NCI-H345 treated with DMSO at 0.1 percent for 48 hours (cell line): ENCODE results near the gene PDE2A.

Experiments used
- DNase-seq: peaks from one replicate; lab custom pipeline; 2025; ENCODE audit not compliant: unreplicated experiment; lab: John Stamatoyannopoulos, UW

The PDE2A gene

DNA sequence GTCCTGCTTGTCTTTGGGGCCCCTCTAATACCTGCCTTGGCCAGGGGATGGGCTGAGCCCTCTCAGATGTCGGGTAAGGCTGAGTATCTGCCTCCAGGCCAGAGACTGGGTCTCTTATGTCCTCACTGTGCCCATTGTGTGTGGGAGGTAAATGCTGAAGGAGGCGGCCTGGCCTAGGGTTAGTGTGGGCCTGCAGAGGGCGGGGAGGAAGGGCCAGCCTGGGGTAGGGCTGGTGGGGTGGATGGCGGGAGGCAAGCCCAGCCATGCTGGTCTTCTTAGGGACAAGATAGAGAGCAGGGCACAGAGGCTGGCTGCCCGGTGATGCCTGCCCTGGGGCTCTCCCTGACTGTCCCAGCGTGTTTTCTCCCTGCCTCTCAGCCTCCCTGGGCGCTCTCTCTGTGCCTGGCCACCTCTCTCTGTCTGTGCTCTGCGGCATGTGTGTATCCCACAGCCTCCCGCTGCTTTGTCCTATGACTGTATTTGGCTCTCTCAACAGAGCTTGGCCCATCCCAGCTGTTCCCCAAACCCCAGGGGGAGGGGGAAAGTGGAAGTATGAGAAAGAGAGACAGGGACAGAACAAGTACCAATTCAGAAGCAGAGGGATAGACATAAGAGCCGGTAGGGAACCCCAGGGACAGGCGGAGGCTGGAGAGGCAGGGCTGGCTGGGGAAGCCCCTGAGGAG, 57.0 kb downstream of the PDE2A start:
- DNase-seq = no peak

DNA sequence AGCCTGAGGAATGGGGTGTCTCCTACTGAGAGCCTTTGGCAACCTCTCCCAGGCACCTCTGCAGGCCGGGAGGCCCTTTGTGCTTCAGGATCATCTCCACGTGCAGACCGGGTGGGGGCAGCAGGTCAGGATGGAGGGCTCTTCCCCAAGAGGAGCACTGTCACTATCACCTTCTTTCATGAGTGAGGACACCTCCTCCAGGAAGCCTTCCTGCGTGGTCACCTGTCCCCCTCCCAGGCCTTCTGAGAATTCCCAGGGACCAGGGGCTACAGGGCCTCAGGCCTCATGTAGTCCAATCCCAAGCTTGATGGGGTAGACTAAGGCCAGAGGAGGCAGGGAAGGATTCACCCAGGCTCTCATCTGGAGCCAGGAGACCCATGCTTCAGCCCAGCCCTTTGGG, 57.6 kb downstream of the PDE2A start:
- no peak for DNase-seq

DNA sequence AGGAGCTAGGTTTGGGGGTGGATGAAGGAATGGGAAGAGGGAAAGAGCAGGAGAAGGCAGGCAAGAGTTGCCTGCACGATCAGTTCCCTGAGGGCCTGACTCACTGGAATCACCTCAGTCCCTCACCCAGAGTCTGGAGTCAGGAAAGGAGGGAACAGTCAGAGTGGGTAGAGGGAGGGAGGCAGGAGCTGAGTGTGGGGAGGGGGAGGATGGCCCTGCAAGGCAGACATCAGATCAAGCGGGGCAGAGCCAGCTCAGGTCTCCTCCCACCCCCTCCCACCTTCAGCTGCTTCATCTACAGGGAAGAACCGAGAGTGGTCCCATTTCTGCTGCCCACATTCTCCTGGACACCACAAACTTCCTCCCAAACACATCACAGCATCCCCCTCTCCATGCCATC, 58.9 kb downstream of the PDE2A start:
- no peak for DNase-seq

DNA sequence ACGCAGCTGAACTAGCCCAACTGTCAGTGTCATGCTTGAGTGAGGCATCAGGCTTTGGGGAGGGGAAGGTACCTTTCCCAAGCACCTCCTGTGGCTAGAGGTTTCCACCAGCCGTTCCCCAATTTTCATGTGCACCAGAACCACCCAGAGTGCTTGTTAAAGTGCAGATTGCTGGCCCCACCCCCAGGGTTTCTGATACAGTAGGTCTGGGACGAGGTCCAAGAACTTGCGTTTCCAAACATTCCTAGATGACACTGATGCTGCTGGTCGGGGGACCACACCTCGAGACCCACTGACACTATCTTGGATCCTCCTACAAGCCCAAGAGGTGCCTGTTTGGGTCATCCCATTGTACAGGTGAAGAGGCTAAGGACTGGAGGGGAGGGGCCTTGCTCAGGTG, 59.8 kb downstream of the PDE2A start:
- DNase-seq = no peak

DNA sequence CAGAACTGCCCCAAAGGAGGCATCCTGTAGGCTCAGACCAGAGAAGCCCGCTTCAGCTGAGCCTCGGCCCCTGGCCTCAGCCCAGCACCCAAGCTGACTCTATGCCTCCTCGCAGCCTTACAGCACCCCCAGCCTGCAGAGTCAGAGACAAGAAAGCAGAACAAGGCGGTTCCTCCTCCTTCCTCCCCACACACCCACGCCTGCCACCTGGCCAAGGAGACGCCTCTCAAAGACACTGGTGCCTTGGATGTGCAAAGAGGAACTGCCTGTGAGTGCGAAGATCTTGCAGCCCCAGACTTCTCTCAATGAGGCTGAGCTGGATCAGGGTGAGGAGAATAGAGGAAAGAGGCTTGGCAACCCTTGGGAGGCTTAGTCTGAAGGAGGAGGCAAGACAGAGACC, 60.2 kb downstream of the PDE2A start:
- no peak for DNase-seq

DNA sequence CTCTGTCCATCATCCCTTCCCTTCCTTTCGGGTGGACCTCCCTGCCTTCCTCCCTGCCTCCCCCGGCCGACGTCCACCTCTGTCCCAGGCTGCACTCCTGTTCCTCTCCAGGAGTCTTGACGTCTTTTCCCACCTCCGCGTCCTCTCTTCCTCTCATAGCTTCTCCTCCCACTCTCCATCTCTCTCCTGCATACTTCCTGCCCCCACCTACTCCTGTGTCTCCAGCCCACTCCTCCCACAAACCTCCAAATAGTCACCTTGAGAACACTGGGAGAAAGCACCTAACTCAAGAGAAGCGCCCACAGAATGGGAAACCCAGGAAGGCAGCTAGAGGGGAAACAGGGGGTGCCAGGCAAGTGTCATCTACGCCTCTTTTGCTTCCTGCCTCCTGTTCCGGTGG, 60.8 kb downstream of the PDE2A start:
- no peak for DNase-seq

DNA sequence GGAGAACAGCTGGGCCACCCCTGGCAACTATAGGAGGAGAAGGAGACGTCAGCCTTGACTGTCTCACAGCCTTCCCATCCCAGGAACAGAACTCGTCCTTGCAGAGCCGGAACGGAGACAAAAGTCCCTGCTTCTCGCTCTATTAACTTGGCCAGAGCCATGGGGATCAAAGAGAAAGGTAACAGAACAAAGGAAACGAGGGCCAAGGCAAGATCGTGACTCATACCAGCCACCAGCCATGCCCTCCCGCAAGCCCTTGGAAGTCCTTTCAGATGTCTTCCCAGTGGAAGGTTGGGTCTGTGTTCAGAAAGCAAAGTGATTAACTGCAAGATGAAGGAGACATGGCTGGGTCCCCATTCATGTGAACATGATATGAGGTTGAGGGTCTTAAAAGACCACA, 64.7 kb downstream of the PDE2A start:
- DNase-seq = no peak

DNA sequence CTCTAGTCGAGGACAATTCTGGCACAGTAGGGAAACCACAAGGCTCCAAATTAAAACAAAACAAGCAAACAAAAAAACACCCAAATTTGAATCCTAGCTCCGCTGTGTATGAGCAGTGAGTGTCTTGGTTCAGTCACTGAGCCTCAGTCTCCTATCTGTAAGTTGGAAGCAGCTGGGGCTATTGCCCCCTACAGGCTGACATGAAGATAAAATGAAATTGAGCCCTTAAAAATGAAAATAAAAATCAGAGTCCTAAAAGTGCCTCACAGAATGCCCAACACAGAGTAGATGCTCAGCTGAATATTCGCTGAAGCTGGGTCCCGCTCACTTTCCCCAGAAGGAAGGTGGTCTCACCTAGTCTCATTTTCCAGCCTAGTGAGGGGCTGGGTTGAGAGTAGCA, 65.2 kb downstream of the PDE2A start:
- no peak for DNase-seq

DNA sequence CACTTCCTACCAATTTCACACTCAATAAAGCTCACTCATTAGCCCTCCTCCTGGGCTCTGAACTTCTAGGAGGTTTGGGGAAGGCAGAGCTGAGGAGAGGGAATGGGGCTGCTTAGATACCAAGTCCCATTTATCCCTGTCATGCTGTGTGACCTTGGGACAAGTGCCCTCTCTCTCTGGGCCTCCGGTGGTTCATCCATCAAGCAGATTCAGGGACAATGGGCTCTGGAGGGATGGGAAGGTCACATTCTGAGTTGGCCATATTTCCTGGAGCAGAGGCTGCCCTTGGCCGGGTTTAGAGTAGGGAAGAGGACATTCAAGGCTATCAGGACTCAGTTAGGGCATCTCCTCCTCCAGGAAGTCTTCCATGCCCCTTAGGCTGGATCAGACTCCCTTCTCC, 66.7 kb downstream of the PDE2A start:
- DNase-seq = no peak

DNA sequence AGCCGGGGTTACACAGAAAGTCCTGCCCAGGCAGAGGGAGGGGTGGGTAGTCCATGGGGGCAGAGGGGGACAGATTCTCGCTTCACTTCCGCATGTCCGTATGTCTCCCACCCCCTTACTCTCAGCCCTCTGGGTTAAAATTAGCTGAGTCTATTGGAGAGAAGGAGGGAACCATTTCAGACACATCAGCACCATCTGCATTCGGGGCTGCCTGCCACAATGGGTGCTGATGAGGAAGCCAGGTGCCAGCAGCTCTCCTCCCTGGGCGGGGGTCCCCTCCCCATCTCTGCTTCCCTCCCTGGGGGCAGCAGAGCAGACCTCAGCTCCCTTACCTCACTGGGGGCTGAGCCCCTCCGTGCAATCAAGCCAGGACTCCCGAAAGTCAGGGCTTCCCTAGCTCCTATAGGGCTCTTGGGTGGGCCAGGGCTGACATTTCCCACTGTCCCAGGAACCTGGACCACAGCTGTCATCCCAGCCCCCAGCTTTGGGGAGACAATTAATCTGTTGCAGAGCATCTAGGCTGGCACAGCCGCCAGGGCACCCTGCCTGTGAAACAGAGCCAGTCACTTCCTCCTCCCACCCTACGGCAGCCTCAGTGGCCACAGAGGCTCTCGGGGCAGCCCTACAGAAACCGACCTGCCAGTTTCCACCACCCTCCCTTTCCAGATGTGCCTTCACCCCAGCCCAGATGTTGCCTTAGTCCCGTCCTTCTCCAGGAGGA, 67.3 kb downstream of the PDE2A start:
- DNase-seq = no peak

DNA sequence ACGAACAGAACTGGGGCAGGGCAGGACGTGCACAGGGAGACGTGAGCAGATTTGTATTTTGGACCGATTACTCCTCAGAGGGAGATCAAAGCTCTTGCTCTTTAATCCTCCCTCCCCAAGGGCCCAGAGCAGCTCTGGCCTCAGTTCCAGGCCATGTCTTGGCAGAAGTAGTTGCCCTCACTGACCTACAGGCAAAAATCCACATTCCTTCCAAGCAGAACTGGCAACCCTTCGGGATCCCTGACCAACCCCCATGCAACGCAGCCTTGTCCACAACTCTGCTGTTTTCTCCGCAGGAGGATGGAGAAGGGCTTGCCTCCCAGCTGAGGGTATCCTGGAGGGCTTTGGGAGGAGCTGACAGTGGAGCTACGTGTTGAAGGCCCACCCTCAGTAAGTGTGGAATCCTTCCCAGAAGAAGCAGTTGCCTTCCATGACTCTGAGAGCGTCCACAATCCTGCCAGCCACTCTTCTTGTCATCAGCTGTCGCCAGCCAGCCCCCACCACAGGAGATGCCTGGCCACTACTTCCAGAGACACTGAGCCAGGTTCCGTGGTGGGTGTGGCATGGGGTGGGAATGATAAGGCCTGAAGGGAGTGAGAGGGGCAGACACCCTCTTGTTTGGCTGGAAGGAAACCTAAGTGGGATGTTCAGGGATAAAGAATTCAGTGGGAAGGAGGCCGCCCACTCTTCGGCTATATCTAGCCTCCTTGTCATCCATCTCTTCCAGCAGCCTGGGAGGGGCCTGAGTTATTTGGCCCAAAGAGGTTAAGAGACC, 68.1 kb downstream of the PDE2A start:
- DNase-seq = no peak

DNA sequence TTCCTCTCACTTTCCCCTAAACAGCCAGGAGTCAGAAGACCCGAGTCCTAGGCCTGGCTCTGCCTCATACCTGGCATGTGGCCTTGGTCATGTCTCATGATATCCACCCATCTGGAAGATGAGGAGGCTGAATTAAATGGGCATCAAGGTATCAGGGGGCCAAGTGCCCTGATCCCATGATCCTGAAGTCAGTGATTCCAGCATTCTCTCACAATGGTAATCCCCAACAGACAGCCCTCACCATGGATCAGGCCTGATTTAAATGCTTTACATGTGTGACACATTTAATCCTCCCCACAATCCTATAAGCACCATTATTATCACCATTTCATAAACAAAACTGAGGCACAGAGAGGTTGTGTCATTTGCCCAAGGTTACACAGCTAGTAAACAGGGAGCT, 70.0 kb downstream of the PDE2A start:
- DNase-seq = no peak

DNA sequence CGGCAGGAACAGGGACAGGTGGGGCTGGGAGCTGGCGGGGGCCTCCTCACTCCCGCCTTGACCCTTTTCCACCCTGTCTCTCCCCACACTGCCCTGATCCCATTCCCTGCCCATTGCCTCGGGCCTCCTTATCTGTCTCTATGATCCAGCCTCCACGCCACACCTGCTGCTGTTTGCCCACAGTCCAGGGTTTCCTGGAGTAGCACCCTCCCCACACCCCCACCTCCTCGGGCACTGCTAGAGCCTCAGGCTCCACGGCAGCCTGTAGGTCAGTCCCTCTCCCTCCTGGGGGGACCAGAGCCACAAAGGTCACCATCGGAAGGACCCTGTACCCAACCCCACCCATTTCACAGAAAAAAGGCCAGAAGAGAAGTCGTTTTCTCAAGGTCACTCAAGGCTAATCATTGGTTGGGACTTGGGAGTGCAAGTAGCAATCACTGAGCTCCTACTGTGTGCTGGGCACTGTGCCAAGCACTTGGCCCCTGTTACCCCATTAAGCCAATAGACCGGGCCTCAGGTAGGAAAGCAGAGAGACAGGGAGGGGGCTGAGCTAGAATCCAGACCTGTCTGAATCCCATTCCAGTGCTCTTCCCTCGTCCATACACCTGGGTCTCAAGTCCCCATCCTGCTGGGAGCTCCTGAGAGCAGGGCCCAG, 71.8 kb downstream of the PDE2A start:
- no peak for DNase-seq

DNA sequence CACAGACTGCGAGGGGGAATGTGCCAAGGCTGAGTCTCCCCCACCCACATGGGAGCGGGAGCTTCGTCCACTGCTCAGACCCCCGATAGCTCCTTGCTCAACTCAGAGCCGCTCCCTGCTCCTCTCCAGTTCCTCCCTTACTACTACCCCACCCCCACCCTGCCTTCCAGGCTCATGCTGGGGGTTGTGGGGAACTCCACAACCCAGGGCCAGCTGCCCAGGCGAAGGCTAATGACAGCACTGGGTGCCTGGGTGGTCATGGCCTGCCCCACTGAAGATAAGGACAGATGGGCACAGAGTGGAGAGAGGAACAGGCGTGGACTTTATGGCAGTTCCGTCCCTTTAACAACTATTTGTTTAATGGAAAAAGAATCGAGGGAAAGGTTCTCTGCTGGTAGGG, 73.7 kb downstream of the PDE2A start:
- no peak for DNase-seq

DNA sequence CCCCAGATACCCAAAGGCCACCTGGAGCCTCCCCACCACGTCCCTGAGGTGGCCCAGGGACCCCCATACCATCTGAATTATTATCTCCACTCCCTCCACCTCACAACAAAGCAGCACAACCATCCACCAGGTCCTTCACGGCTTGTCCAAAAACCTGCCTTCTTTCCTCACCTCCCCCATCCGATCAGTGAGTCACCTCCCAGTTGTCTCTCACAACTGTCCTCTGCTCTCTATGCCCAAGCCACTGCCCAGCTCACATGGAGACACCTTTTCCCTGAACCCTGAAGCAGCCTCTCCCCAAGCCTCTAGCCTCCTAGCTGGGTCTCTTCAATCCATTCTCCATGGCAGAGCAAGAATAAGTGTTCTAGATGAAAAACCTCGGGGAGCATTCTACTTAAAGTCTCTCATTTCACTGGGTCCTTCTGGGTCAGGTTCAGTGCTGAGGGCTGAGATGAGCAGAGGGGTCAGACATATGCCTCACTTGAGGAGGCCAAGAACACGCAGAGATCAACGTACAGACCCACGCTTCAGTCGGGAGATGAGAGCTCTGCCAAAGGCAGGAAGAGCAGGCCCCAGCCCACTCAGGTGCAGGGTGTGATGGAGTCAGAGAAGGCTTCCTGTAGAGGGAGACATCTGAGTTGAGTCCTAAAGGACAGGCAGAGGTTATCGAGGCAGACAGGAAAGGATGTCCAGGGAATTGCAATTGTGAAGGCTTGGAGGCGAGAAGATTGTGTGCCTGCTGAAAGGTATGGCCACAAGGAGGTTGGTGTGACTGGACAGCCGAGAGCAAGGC, 74.7 kb downstream of the PDE2A start:
- DNase-seq = no peak

DNA sequence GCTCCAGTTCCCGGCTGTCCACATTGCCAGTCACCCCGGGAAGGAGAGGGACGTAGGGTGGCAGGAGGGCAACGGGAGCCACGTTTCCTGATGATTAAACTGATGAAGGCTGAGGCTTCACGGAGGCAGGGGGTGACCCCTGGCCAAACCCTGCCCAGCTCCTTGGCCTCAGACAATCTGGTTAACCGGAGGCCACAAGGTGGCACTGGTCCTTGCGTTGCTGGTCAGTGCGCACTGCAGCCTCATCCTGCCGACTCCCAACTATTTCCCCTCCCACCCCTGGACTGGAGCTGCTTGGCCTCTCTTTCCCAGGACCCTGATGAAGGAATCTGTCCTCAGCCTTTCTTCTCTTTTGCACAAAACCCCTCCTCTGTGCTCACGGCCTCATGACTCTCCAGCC, 75.3 kb downstream of the PDE2A start:
- no peak for DNase-seq

DNA sequence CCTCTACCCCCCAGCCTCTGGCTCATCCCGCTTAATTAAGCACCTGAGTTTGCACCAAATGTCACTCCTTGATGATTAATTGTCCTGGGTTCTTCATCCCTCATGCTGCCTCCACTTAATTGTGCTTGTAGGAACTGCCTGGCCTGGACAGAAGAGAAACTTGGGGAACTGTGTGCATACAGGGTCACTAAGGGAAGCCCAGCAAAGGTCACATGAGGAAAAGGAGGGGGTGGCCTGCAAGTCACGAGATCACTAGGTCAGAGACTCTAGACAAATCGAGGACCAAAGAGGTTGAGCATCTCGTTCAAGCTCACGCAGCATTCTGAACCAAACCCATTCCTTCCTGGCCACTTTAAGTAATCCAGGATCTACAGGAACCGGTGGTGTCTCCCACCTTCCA, 75.8 kb downstream of the PDE2A start:
- DNase-seq = no peak

DNA sequence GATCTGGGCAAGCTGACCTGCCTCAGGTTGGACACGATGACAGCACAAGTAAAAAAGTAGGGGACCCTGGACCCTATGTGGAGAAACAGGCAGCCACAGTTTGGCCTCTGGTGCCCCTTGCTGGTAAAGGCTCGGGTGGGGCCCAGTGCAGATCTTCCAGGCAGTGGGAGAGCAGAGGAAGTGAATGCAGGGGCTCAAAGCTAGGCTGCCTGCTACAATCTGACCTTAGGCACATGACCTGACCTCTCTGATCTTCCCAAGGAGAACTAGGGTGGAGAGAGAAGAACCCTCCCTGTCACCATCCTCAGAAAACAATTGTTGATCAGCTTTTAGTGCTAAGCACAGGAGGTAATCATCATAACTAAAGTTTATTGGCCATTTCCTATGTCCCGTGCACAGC, 76.5 kb downstream of the PDE2A start:
- no peak for DNase-seq

DNA sequence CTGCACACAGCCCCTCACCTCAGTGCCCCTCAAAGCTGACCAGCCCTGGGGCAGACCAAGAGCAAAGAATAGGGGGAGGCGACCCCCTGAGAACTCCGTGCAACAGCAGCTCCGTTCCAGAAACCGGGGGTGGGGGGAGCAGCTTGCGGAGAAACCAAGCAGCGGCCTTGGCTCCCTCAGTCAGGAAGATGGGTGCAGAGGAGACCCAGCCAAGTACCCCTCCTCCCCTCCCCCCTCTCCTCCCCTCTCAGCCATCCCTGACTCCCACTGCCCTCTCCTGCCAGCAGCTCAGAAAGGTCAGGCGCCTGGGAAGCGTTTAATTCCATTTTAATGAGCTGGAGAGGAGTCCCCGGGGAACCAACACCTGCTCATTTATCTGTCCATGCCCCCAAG, 78.9 kb downstream of the PDE2A start:
- no peak for DNase-seq

DNA sequence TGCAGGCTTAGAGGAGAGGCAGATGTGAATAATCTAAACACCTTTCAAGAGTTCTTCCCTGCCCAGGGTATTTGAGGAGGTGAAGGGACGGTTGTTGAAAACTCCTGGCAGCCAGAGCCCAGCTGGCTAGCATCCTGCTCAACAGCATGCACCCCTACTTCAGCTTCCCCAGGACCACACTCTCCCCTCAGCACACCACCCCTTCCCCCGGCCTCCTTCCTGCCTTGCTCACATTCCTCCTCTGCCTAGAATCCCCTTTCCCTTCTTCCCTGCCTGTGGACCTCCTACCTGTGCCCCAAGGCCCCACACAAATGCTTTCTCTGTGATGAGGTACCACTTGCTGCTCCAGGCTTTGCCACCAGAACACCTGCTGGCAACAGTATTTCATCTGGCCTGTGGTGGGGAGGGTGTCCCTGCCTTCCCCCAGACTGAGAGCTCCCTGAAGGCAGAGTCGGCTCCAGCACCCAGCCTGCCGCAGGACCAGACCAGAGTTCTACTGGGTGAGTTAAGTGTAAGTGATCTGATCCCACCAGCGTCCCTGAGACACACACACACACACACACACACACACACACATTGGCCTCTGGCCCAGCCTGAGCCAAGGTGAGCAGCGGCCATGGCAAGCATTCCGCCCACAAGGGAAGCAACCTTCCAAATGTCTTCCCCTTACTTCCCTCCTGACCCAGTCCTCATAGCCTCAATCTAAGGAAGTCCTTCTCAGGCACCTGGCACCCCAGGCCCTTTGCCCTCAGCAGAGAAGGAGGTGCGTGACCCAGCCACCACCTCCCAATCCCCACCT, 79.5 kb downstream of the PDE2A start:
- DNase-seq = no peak
